Mammary epithelial cell (primary cell): ENCODE data around the gene RNU1-3.
"Not testable (repeated sequence)": the region's sequence is repeated elsewhere in the genome, so short reads cannot be mapped to it uniquely, and the experiment has no call there.

Source experiments
- CTCF ChIP-seq, 2 donors: IDR thresholded peaks in 1 of 2; conservative IDR thresholded peaks in 1 of 2; 2 replicates each; pipeline ENCODE4 v1.5.1; 2011 to 2012; ENCODE audit warnings: inconsistent platforms in 2 of 2, low read length in 2 of 2, mild to moderate bottlenecking in 2 of 2, control low read depth in 1 of 2, low read depth in 1 of 2; ENCODE audit not compliant: insufficient read depth in 1 of 2; ENCODE audit errors: extremely low read depth in 1 of 2
- EZH2 ChIP-seq: IDR thresholded peaks from 2 replicates; pipeline ENCODE4 v1.6.1; 2012; ENCODE audit warnings: low read length, inconsistent platforms, borderline replicate concordance

- TF ChIP-seq CTCF (conservative IDR thresholded peaks at IDR 0.05 in 1 of 2, IDR thresholded peaks at IDR 0.05 in 1 of 2; ENCODE audit: extremely low read depth in 1 of 2, insufficient read depth in 1 of 2, low read depth in 1 of 2, low read length in 2 of 2); EZH2: not testable (repeated sequence)
Measured at GRCh38 chr1:16700138-16700895, 33.6 kb upstream of the RNU1-3 start.
